GM12892 (cell line): ENCODE data around the gene ACAD9.
"Not testable (repeated sequence)": the region's sequence is repeated elsewhere in the genome, so short reads cannot be mapped to it uniquely, and the experiment has no call there.

Experiments
- POLR2A ChIP-seq: IDR thresholded peaks from 2 replicates; pipeline ENCODE4 v1.6.1; 2011; ENCODE audit warnings: low read depth, low read length, control low read depth
- TAF1 ChIP-seq: IDR thresholded peaks from 2 replicates; pipeline ENCODE4 v1.6.1; 2011; ENCODE audit warnings: low read depth, mild to moderate bottlenecking, control low read depth, low read length, borderline replicate concordance

- TF ChIP-seq POLR2A, TAF1: not testable (repeated sequence)
Observed at GRCh38 chr3:128829925-128830625, 49.3 kb upstream of the ACAD9 start.
